A549 (cell line): ENCODE measurements around the gene FNBP1L.

Source experiments
- CEBPB ChIP-seq, 2 experiments: fragments of >200 bp in 1 of 2; sonication (Bioruptor Twin) in 1 of 2; formaldehyde crosslinking in 1 of 2; IDR thresholded peaks; 2 replicates each; pipeline ENCODE4 v1.6.1; 2012 to 2016
- ESRRA ChIP-seq: fragments of 150-350 bp; IDR thresholded peaks from 2 replicates; pipeline ENCODE4 v1.6.1; 2014; ENCODE audit warnings: mild to moderate bottlenecking, low read length, borderline replicate concordance
- HDAC2 ChIP-seq: fragments of 200-600 bp; sonication (generic); IDR thresholded peaks from 2 replicates; pipeline ENCODE4 v1.6.1; 2016
- JUN ChIP-seq, 2 experiments: fragments of >200 bp; sonication (Bioruptor Twin); formaldehyde crosslinking; IDR thresholded peaks; 2 replicates in 1 of 2; 3 replicates in 1 of 2; pipeline ENCODE4 v1.6.1; 2016 to 2017
- MAZ ChIP-seq: fragments of 150-350 bp; IDR thresholded peaks from 2 replicates; pipeline ENCODE4 v1.6.1; 2014; ENCODE audit warnings: antibody characterized with exemption, low read depth, low read length, borderline replicate concordance
- PHF8 ChIP-seq: fragments of 200-600 bp; sonication (generic); IDR thresholded peaks from 2 replicates; pipeline ENCODE4 v1.6.1; 2016; ENCODE audit warnings: low read depth, mild to moderate bottlenecking, antibody characterized with exemption, moderate library complexity, borderline replicate concordance
- POLR2A ChIP-seq: IDR thresholded peaks from 2 replicates; pipeline ENCODE4 v1.6.1; 2012; ENCODE audit warnings: mild to moderate bottlenecking, low read length
- POLR2AphosphoS2 ChIP-seq: conservative IDR thresholded peaks from 2 replicates; pipeline ENCODE4 v1.6.1; 2012; ENCODE audit warnings: low read length, improper control_type of control experiment, inconsistent platforms
- TF ChIP-seq, protein P1 (sequence below): fragments of >200 bp; sonication (Bioruptor Twin); formaldehyde crosslinking; IDR thresholded peaks from 3 replicates; pipeline ENCODE4 v1.5.1; 2016
- TF ChIP-seq, protein P2 (sequence below): fragments of 450-650 bp; IDR thresholded peaks from 2 replicates; pipeline ENCODE4 v1.6.1; 2014; ENCODE audit warnings: antibody characterized with exemption
- TF ChIP-seq, protein P3 (sequence below): IDR thresholded peaks from 2 replicates; pipeline ENCODE4 v1.6.1; 2012

DNA sequence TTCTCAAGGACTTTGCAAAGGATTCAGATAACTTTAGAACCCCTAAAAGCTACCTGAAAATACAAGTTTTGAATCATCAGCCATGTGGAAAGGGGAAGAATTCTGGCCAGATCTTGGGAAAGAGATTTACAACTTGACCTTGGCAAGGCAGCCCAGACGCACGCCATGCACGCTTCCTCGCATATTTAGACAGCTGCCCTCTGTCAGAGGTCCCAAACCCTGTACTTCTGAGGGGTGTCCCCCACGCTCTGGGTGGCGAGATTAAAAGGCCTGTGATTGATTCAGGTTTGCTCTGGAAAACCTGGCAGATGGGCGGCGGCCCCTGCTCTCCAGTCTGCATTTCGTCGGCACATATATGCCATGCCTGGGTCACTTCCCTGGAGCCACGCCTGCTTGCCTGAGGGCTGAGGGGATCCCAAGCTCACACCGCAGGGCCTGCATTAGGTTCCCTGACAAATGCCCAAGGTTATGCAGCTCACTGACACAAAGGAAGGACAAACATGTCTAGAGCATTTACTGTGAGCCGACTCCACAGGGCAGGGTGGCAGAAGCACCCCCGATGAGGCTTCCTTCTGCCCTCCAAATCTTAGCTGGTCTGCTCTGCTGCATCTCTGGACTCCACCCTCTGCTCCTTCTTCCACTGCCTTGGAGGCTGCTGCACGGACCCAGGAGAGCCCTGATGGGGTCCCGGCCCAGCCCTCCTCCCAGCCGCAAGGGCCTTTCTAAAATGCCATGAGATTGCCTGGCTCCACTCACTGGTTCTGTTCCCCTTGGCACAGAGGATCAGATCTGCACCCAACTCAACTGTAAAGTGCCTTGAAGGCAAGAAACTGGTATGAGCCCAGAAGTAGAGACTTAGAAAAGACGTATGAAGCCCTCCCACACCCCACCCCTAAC is 129.9 kb downstream of the FNBP1L start:
- TF ChIP-seq POLR2A: no peak
- TF ChIP-seq, protein P1, sequence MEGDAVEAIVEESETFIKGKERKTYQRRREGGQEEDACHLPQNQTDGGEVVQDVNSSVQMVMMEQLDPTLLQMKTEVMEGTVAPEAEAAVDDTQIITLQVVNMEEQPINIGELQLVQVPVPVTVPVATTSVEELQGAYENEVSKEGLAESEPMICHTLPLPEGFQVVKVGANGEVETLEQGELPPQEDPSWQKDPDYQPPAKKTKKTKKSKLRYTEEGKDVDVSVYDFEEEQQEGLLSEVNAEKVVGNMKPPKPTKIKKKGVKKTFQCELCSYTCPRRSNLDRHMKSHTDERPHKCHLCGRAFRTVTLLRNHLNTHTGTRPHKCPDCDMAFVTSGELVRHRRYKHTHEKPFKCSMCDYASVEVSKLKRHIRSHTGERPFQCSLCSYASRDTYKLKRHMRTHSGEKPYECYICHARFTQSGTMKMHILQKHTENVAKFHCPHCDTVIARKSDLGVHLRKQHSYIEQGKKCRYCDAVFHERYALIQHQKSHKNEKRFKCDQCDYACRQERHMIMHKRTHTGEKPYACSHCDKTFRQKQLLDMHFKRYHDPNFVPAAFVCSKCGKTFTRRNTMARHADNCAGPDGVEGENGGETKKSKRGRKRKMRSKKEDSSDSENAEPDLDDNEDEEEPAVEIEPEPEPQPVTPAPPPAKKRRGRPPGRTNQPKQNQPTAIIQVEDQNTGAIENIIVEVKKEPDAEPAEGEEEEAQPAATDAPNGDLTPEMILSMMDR: no peak
- TF ChIP-seq MAZ: no peak
- TF ChIP-seq HDAC2: no peak
- TF ChIP-seq, protein P2, sequence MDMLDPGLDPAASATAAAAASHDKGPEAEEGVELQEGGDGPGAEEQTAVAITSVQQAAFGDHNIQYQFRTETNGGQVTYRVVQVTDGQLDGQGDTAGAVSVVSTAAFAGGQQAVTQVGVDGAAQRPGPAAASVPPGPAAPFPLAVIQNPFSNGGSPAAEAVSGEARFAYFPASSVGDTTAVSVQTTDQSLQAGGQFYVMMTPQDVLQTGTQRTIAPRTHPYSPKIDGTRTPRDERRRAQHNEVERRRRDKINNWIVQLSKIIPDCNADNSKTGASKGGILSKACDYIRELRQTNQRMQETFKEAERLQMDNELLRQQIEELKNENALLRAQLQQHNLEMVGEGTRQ: no peak
- no peak for TF ChIP-seq PHF8
- no peak for TF ChIP-seq CEBPB (IDR thresholded peaks at IDR 0.05)
- TF ChIP-seq ESRRA: no peak
- no peak for TF ChIP-seq POLR2AphosphoS2
- no peak for TF ChIP-seq JUN (IDR thresholded peaks at IDR 0.05)
- TF ChIP-seq, protein P3, sequence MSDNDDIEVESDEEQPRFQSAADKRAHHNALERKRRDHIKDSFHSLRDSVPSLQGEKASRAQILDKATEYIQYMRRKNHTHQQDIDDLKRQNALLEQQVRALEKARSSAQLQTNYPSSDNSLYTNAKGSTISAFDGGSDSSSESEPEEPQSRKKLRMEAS: no peak
